H1 (cell line): ENCODE measurements around the gene PLXNA4. TPM values are rescaled to one million over a fixed set of nuclear protein-coding genes. Genes with fewer than 3 reads are reported as not detected.

Source experiments
- CBX5 ChIP-seq: fragments of 300-800, 300-1000 bp; sonication (generic); IDR thresholded peaks from 2 replicates; pipeline ENCODE4 v1.7.1; 2016; ENCODE audit warnings: antibody characterized with exemption, low read length, low read depth
- RNF2 ChIP-seq: fragments of 200-900, 300-1000 bp; sonication (generic); IDR thresholded peaks from 2 replicates; pipeline ENCODE4 v1.7.1; 2016; ENCODE audit warnings: borderline replicate concordance, low read depth, mild to moderate bottlenecking, antibody characterized with exemption, low read length; ENCODE audit not compliant: poor library complexity, severe bottlenecking; ENCODE audit errors: missing control alignments
- SP1 ChIP-seq: IDR thresholded peaks from 2 replicates; pipeline ENCODE4 v1.6.1; 2011; ENCODE audit warnings: low read depth, low read length
- polyA plus RNA-seq, 7 experiments: library from polyadenylated mRNA; depleted of rRNA in 3 of 7; stranded (reverse) in 5 of 7; unstranded in 2 of 7; fragments of >200 nt in 5 of 7; fragments of 200-250 nt in 2 of 7; gene quantifications; 1 replicate in 5 of 7; 2 replicates in 1 of 7; 4 replicates in 1 of 7; pipeline versions ENCODE4 v1.2.1 to v1.2.3, GENCODE V29; 2011 to 2013; ENCODE audit warnings: missing spikeins in 2 of 7, mixed read lengths in 2 of 7
- total RNA-seq: library from RNA; stranded (reverse); fragmentation: NEBNext Ultra II Directional; extraction: Animal tissue kit (Norgen Biotek cat#: 25700); gene quantifications from 2 replicates; pipeline ENCODE4 v1.2.1, GENCODE V29; 2021

The PLXNA4 gene
- total and polyA plus RNA-seq, 2 of the 8 experiments (the other 6 are each of a cell fraction or from before 2014, with no cell fraction given), result 0.76 to 0.79 TPM

DNA sequence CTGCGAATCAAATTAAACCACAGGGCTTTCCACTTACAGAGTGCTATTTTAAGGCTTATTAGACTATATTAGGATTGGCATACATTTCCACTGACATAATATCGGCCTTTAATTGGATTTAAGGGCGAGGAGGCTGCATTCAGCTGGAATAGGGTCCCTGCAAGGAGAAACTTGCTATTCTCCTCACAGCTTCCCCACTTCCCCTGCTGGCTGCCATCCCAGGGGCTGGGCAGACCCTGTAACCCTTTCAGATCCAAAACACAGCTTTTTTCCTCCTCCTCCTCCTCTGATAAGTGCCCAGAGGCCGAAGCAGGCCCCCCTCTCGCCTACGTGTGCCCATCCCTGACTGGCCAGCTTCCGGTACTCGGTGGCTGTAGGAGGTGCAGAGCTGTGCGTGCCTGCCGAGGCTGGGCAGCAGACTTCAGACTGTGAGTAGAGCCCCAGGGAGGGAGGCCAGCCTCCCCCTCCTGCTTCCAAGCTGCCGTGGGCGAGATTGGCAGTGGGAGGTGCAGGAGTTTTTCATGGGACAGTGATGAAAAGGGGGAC, 224.2 kb downstream of the PLXNA4 start (continued):
- no peak for TF ChIP-seq RNF2
- TF ChIP-seq SP1, result no peak
- no peak for TF ChIP-seq CBX5
- TF ChIP-seq, all 59 proteins: peak for 0
